Measurements from ENCODE around the gene UGT2B7.

Gene UGT2B7

GRCh38 chr4:69156913-69157312, 60.6 kb downstream of the UGT2B7 start:
- no peak for DNase-seq (ENCODE audit: low read depth in 2 of 2)

All from fibroblast of skin of left quadriceps (primary cell).